NCI-H226 (cell line): ENCODE results near the gene OTUD7B.
"Not testable (repeated sequence)": the region's sequence is repeated elsewhere in the genome, so short reads cannot be mapped to it uniquely, and the experiment has no call there.

Source experiments
- DNase-seq: peaks from one replicate; pipeline ENCODE4 v3.0.0-alpha.2; 2015

OTUD7B gene

GRCh38 chr1:149942885-149943284, 67.6 kb downstream of the OTUD7B start:
- DNase-seq, result no peak

GRCh38 chr1:149942207-149942606, 68.3 kb downstream of the OTUD7B start:
- no peak for DNase-seq

- DNase-seq, result no peak
Measured at GRCh38 chr1:149940427-149940826, 70.1 kb downstream of the OTUD7B start.

GRCh38 chr1:149938668-149939003, 71.9 kb downstream of the OTUD7B start:
- DNase-seq, result not testable (repeated sequence)

- no peak for DNase-seq
Measured at GRCh38 chr1:149937759-149938158, 72.8 kb downstream of the OTUD7B start.

GRCh38 chr1:149936992-149937705, 73.4 kb downstream of the OTUD7B start:
- peak; percentile 77 for DNase-seq

GRCh38 chr1:149936170-149936991, 74.1 kb downstream of the OTUD7B start, which contains the start of gene MTMR11:
Gene MTMR11, minus strand, starts transcription at chr1:149936879. Its CDS starts 232 bp downstream, at chr1:149936647.
- DNase-seq, result peak; percentile 47

- no peak for DNase-seq
Measured at GRCh38 chr1:149934356-149934755, 76.2 kb downstream of the OTUD7B start.

- no peak for DNase-seq
Measured at GRCh38 chr1:149933208-149933607, 77.3 kb downstream of the OTUD7B start.

GRCh38 chr1:149932474-149932873, 78.1 kb downstream of the OTUD7B start:
- DNase-seq, result no peak

GRCh38 chr1:149931212-149931790, 79.2 kb downstream of the OTUD7B start:
- DNase-seq, result no peak

- DNase-seq, result no peak
Measured at GRCh38 chr1:149929856-149930255, 80.7 kb downstream of the OTUD7B start.

- DNase-seq, result no peak
Measured at GRCh38 chr1:149928401-149928724, 82.2 kb downstream of the OTUD7B start.

- DNase-seq, result peak; percentile 92
Measured at GRCh38 chr1:149927563-149928400, 82.7 kb downstream of the OTUD7B start, which contains the start of gene SF3B4. Gene SF3B4, minus strand, starts transcription at chr1:149927803. Its CDS starts 44 bp downstream, at chr1:149927759.

GRCh38 chr1:149927056-149927562, 83.4 kb downstream of the OTUD7B start:
- DNase-seq, result no peak

- DNase-seq, result no peak
Measured at GRCh38 chr1:149926296-149926695, 84.2 kb downstream of the OTUD7B start.

- no peak for DNase-seq
Measured at GRCh38 chr1:149925751-149926150, 84.8 kb downstream of the OTUD7B start.

GRCh38 chr1:149925345-149925744, 85.2 kb downstream of the OTUD7B start:
- DNase-seq, result no peak

GRCh38 chr1:149923626-149924025, 86.9 kb downstream of the OTUD7B start:
- DNase-seq, result no peak

- no peak for DNase-seq
Measured at GRCh38 chr1:149917571-149918144, 92.9 kb downstream of the OTUD7B start, which contains the start of gene SV2A. Gene SV2A, minus strand, starts transcription at chr1:149917844. Its CDS starts 4,004 bp downstream, at chr1:149913840.

GRCh38 chr1:149916898-149917252, 93.7 kb downstream of the OTUD7B start:
- DNase-seq, result no peak

- DNase-seq, result no peak
Measured at GRCh38 chr1:149916193-149916897, 94.2 kb downstream of the OTUD7B start.
